Measurements from ENCODE around the gene CROT. TPM values are rescaled to one million over a fixed set of nuclear protein-coding genes. Genes with fewer than 3 reads are reported as not detected.
A peak's percentile ranks its signal among the peaks of the same experiment; 100 is the strongest.

Gene CROT
- total RNA-seq, 1 experiment from 2014 or later, result 3.5 TPM

DNA sequence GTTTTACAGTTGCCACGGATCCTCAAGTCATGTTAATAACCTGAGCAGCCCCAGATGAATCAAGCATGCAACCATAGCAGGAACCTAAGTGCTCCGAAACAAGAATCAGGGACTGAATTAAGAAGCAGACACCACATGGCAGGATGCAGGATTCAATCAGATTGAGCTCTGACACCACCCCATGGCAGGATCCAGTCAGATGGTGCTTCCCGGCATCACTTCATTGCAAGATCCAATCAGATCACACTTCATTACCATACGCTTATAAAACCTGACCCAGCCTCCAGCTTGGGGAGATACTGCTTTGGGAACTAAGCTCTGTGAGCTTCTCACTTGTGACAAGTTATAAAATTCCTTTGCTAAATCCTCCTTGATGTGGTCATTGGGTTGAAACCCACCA is 74.7 kb downstream of the CROT start:
- Histone ChIP-seq H3K27me3 (replicated peaks; ENCODE audit: insufficient read depth, low read depth, low read length, poor library complexity) (no peaks in the 10 kb centered on the region), H3K9me3 (ENCODE audit: low read depth, low read length, poor library complexity, severe bottlenecking) (no peaks in the 10 kb centered on the region), H3K36me3 (ENCODE audit: insufficient read depth, low read length, poor library complexity, severe bottlenecking) (no peaks in the 10 kb centered on the region), H3K4me1 (ENCODE audit: insufficient read depth, low read length, poor library complexity, severe bottlenecking) (no peaks in the 10 kb centered on the region), H3K27ac (ENCODE audit: low read depth, low read length, poor library complexity, severe bottlenecking) (no peak overlapping the region), H3K4me3 (ENCODE audit: low read depth, low read length, poor library complexity, severe bottlenecking) (no peak overlapping the region)
- no peak for TF ChIP-seq CTCF (conservative IDR thresholded peaks at IDR 0.05; ENCODE audit: low read depth, low read length)
- TF ChIP-seq EZH2 (IDR thresholded peaks at IDR 0.05; ENCODE audit: borderline replicate concordance, low read depth, low read length, poor library complexity, severe bottlenecking), result no peak
- CTCF ChIA-PET, result interaction anchor here (0.7 kb wide), 1 partner anchor 1026 kb away, joined by 4 read pairs; no protein-coding TSS in a partner anchor
- BruUV-seq (replicated peaks), result no TSS peak
- peak; percentile 37 for DNase-seq (ENCODE audit: low spot score)
- POLR2A ChIA-PET (ENCODE audit: low non-redundant PET), result no interaction called here
- intact Hi-C loops (cut with micrococcal nuclease; ENCODE audit: unreplicated experiment), result no loop called here

DNA sequence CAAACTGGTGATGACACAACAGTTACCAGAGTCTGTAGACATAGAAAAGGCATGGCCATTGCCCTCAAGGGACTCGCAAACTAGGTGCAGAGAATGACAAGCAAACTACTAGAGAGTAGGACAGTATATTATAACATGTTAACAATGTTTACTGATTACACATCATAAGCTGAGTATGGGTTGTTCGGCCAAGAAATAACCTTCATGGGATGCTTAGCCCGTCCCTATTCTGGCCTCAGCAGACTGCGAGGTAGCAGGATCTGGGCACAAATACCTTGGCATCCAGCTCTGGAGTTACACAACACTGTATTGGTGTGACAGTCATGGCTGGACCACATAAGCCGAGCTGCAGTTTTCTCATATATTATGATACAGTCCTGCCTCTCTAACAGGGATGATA is 78.6 kb downstream of the CROT start:
- no peak for DNase-seq (ENCODE audit: low spot score)
- Histone ChIP-seq H3K27ac (ENCODE audit: low read depth, low read length, poor library complexity, severe bottlenecking) (no peak overlapping the region), H3K4me1 (ENCODE audit: insufficient read depth, low read length, poor library complexity, severe bottlenecking) (no peaks in the 10 kb centered on the region), H3K4me3 (ENCODE audit: low read depth, low read length, poor library complexity, severe bottlenecking) (no peak overlapping the region), H3K36me3 (ENCODE audit: insufficient read depth, low read length, poor library complexity, severe bottlenecking) (no peaks in the 10 kb centered on the region), H3K27me3 (replicated peaks; ENCODE audit: insufficient read depth, low read depth, low read length, poor library complexity) (peaks cover 4% of the 10 kb centered on the region), H3K9me3 (ENCODE audit: low read depth, low read length, poor library complexity, severe bottlenecking) (no peaks in the 10 kb centered on the region)
- BruUV-seq (replicated peaks), result no TSS peak
- no peak for TF ChIP-seq EZH2 (IDR thresholded peaks at IDR 0.05; ENCODE audit: borderline replicate concordance, low read depth, low read length, poor library complexity, severe bottlenecking)
- TF ChIP-seq CTCF (conservative IDR thresholded peaks at IDR 0.05; ENCODE audit: low read depth, low read length), result no peak
- ChIA-PET POLR2A (ENCODE audit: low non-redundant PET) (no interaction called here), CTCF (interaction anchor here (0.6 kb wide), 1 partner anchor 462 kb away, joined by 3 read pairs; no protein-coding TSS in a partner anchor)
- intact Hi-C loops (cut with micrococcal nuclease; ENCODE audit: unreplicated experiment), result no loop called here

DNA sequence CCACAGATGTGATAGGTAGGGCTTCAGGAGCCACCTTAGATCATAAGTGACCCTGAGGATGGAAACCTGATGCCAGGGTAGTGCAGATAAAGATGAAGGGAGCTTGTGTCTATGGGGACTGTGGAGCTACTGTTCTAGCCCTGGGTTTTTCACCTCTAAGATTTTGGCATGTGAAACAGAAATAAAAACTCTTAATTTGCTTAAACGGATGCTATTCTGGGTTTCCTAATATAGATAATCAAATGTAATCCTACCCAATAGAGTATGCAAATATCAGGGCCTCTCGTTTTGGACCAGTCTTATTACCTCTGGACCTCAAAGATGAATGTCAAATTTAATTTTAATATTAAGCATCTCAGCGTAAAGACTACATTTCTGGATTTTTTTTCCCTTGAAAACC is 80.7 kb downstream of the CROT start:
- POLR2A ChIA-PET (ENCODE audit: low non-redundant PET), result no interaction called here
- no peaks in the 10 kb centered on the region for H3K4me1 ChIP-seq (ENCODE audit: insufficient read depth, low read length, poor library complexity, severe bottlenecking)
- TF ChIP-seq CTCF (conservative IDR thresholded peaks at IDR 0.05; ENCODE audit: low read depth, low read length) (no peak), EZH2 (IDR thresholded peaks at IDR 0.05; ENCODE audit: borderline replicate concordance, low read depth, low read length, poor library complexity, severe bottlenecking) (no peak)
- BruUV-seq (replicated peaks), result no TSS peak
- no peaks in the 10 kb centered on the region for H3K36me3 ChIP-seq (ENCODE audit: insufficient read depth, low read length, poor library complexity, severe bottlenecking)
- H3K27ac ChIP-seq (ENCODE audit: low read depth, low read length, poor library complexity, severe bottlenecking), result no peak overlapping the region
- no peaks in the 10 kb centered on the region for H3K9me3 ChIP-seq (ENCODE audit: low read depth, low read length, poor library complexity, severe bottlenecking)
- no peak for DNase-seq (ENCODE audit: low spot score)
- CTCF ChIA-PET, result no interaction called here
- H3K4me3 ChIP-seq (ENCODE audit: low read depth, low read length, poor library complexity, severe bottlenecking), result no peak overlapping the region
- H3K27me3 ChIP-seq (replicated peaks; ENCODE audit: insufficient read depth, low read depth, low read length, poor library complexity), result peaks cover 4% of the 10 kb centered on the region
- intact Hi-C loops (cut with micrococcal nuclease; ENCODE audit: unreplicated experiment), result no loop called here
